SK-N-MC (cell line): Measurements from ENCODE around the gene CMTM8.

Experiments
- EZH2 ChIP-seq: fragments of 200-600 bp; sonication (generic); IDR thresholded peaks from one replicate; pipeline ENCODE4 v1.6.1; 2017; ENCODE audit warnings: antibody characterized with exemption
- FOXP2 ChIP-seq: optimal IDR thresholded peaks from 2 replicates; pipeline ENCODE3; 2011; ENCODE audit warnings: mild to moderate bottlenecking, moderate library complexity; ENCODE audit not compliant: insufficient read depth; ENCODE audit errors: extremely low read length, control extremely low read depth
- POLR2AphosphoS5 ChIP-seq: IDR thresholded peaks from 2 replicates; pipeline ENCODE4 v1.6.1; 2012; ENCODE audit warnings: mild to moderate bottlenecking, low read depth, low read length, borderline replicate concordance

DNA sequence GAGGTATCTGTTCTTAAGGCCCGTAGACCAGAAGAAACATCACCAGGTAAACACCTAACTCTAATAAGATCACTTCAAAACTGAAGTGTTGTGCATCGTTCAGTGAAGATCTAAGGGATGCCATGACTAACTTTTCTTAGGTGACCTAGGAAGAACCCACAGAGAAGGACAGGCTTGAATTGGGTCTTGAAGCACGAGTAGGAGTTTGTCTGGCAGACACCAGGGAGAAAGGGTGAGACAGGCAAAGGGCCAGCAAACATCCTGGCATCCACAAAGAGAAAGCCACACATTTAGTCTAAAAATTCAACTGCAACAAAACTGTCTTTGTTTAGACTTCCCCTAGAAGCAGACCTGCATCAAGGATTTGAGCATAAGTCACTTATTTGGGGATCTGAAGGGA lies 15.5 kb upstream of the CMTM8 start:
- TF ChIP-seq POLR2AphosphoS5 (no peak), EZH2 (no peak), FOXP2 (no peak)
